Psoas muscle (tissue), 8 donors: ENCODE measurements around the gene GGA3. TPM values are rescaled to one million over a fixed set of nuclear protein-coding genes. Genes with fewer than 3 reads are reported as not detected.
A peak's percentile ranks its signal among the peaks of the same experiment; 100 is the strongest.

Experiments used
- ATAC-seq, 4 donors: fragments of 200-7000 bp; cut with Tn5 transposase; one replicate each; pipeline ENCODE4 v1.9.1; 2020; ENCODE audit warnings: moderate library complexity in 3 of 4, mild to moderate bottlenecking in 2 of 4
- DNase-seq, 2 donors: peaks; one replicate each; pipeline ENCODE4 v3.0.0-alpha.2; 2020
- H3K27ac ChIP-seq: fragments of 200-600 bp; one replicate; pipeline ENCODE4 v1.8.0; 2022
- H3K27me3 ChIP-seq, 3 donors: fragments of 200-600 bp in 1 of 3; one replicate each; pipeline versions ENCODE4 v1.6.1 to v1.8.0; 2013 to 2022; ENCODE audit warnings: low read length in 2 of 3, mild to moderate bottlenecking in 2 of 3, moderate library complexity in 1 of 3; ENCODE audit not compliant: insufficient read depth in 3 of 3
- H3K36me3 ChIP-seq, 2 donors: fragments of 200-600 bp in 1 of 2; one replicate each; pipeline versions ENCODE4 v1.6.1 to v1.8.0; 2013 to 2022; ENCODE audit warnings: low read depth in 1 of 2, mild to moderate bottlenecking in 1 of 2, moderate library complexity in 1 of 2; ENCODE audit not compliant: insufficient read depth in 1 of 2
- H3K4me1 ChIP-seq: fragments of 200-600 bp; one replicate; pipeline ENCODE4 v1.8.0; 2022
- H3K4me3 ChIP-seq: fragments of 200-600 bp; one replicate; pipeline ENCODE4 v1.8.0; 2022; ENCODE audit warnings: mild to moderate bottlenecking
- H3K9me3 ChIP-seq: fragments of 200-600 bp; one replicate; pipeline ENCODE4 v1.8.0; 2022
- WGBS, 3 donors: extraction: QIAGEN DNeasy Blood & Tissue Kit; methylation state at CpG; one replicate each; pipeline versions ENCODE4 v1.1.6 to v1.1.7; 2013; 5-methylcytosine and 5-hydroxymethylcytosine counted together
- intact Hi-C, 2 donors: fragments of 100-400 bp; cut with DNase I; formaldehyde crosslinking; loops; one replicate each; pipeline versions ENCODE4 v1.11.0 to v1.14.2; 2022
- polyA plus RNA-seq, 3 donors: library from polyadenylated mRNA; stranded (reverse); fragments of 200-250 nt; gene quantifications; one replicate each; pipeline ENCODE4 v1.2.3, GENCODE V29; 2013
- total RNA-seq, 4 donors: library from RNA; stranded (reverse); fragmentation: NEBNext Ultra II Directional in 2 of 4; extraction: Animal tissue kit (Norgen Biotek cat#: 25700) in 2 of 4; gene quantifications; one replicate each; pipeline versions ENCODE4 v1.2.1 to v1.2.4, GENCODE V29; 2021 to 2023
- TF ChIP-seq, protein P1 (sequence below): fragments of 200-600 bp; IDR thresholded peaks from one replicate; pipeline ENCODE4 v1.8.0; 2022; ENCODE audit warnings: antibody characterized with exemption
- donor health status: healthy with polysubstance abuse.
- donor health status: DM: no; HTN: no; CAD: no; lungs with moderate emphysema.
- donor health status: Bipolar disorder and iron deficiency.
- donor health status: healthy.
- donor health status: DM: yes; HTN: yes; CAD: no.
- donor health status: DM: no; HTN: no; CAD: no.
- donor health status: DM: no; HTN: no; CAD: no.
- donor health status: DM: yes; HTN: yes; CAD: no.

GGA3 gene
- total and polyA plus RNA-seq, 7 donors, result 13.8 to 40.6 (median 29.8) TPM

DNA sequence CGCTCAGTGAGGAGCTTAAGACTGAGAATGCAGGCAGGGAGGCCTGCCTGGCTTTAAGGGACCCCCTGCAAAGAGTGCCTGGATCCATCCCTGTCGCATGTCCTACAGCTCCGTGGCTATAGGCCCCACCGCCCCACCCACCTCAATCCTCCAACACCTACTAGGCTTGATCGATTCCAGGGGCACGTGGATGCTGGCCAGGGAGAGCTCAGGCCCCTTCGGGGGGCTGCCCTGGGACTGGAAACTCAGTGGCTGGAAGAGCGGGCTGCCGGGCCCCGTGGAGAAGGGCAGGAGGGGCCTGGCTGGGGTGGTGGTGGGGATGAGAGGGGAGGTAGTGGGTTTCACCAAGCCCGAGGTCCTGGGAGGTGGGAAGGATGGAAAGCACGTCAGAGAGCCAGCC, 22.2 kb downstream of the GGA3 start:
- intact Hi-C loops, result no loop called here
- TF ChIP-seq, protein P1, sequence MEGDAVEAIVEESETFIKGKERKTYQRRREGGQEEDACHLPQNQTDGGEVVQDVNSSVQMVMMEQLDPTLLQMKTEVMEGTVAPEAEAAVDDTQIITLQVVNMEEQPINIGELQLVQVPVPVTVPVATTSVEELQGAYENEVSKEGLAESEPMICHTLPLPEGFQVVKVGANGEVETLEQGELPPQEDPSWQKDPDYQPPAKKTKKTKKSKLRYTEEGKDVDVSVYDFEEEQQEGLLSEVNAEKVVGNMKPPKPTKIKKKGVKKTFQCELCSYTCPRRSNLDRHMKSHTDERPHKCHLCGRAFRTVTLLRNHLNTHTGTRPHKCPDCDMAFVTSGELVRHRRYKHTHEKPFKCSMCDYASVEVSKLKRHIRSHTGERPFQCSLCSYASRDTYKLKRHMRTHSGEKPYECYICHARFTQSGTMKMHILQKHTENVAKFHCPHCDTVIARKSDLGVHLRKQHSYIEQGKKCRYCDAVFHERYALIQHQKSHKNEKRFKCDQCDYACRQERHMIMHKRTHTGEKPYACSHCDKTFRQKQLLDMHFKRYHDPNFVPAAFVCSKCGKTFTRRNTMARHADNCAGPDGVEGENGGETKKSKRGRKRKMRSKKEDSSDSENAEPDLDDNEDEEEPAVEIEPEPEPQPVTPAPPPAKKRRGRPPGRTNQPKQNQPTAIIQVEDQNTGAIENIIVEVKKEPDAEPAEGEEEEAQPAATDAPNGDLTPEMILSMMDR, result no peak
- Histone ChIP-seq H3K36me3 (peaks cover 6 to 100% of the 10 kb centered on the region in 2 donors), H3K27me3 (no peaks in the 10 kb centered on the region), H3K4me3 (no peak overlapping the region), H3K4me1 (peaks cover 8% of the 10 kb centered on the region), H3K9me3 (no peaks in the 10 kb centered on the region), H3K27ac (no peak overlapping the region)
- DNase-seq (no peak), ATAC-seq (no peak)
- 79 to 85% (median 80%) methylated on average over 10 to 12 of the region's 12 CpGs for WGBS, 3 donors

DNA sequence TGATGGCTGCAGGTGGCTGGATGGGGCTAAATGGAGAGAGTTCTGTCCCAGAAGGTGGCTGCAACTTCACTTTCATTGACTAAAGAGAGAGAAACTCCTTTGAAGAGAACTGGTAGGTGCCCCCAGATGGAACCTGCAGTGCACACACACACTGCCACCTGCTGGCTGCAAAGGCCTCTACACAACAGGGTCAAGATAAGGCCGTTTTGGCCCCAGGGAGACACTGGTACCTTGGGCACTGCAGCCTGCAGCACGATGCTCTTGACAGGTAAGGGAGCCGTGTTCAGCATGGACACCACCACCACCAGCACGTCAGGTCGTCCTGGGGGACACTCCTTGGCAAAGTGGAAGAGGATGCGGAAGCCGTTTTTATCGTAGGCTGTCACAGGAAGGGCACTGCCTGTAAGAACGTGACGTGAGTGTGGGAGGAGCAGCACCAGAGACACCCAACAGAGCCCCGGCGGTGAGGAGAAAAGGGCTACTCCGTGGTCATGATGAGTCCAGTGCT, 22.7 kb downstream of the GGA3 start:
- H3K9me3 ChIP-seq, result no peaks in the 10 kb centered on the region
- TF ChIP-seq, protein P1, result peak; percentile 72
- peak; percentile 35 to 51 (median 40) for ATAC-seq
- peaks cover 8% of the 10 kb centered on the region for H3K4me1 ChIP-seq
- H3K27ac ChIP-seq, result no peak overlapping the region
- WGBS, 3 donors, result 47 to 54% (median 49%) methylated on average over 13 of the region's 13 CpGs
- intact Hi-C loops, result no loop called here
- peak; percentile 54 to 81 for DNase-seq
- H3K27me3 ChIP-seq, result no peaks in the 10 kb centered on the region
- H3K36me3 ChIP-seq, result peaks cover 6 to 100% of the 10 kb centered on the region in 2 donors
- no peak overlapping the region for H3K4me3 ChIP-seq

- DNase-seq (no peak), ATAC-seq (no peak)
- intact Hi-C loops, result no loop called here
- Histone ChIP-seq H3K4me1 (peaks cover 8% of the 10 kb centered on the region), H3K4me3 (no peak overlapping the region), H3K27ac (no peak overlapping the region), H3K9me3 (no peaks in the 10 kb centered on the region), H3K36me3 (peaks cover 6 to 99% of the 10 kb centered on the region in 2 donors), H3K27me3 (no peaks in the 10 kb centered on the region)
- TF ChIP-seq, protein P1, result no peak
- WGBS, 3 donors, result 78 to 86% (median 78%) methylated on average over 11 of the region's 11 CpGs
These were observed 23.3 kb downstream of the GGA3 start for GRCh38 chr17:75238020-75238580.

- DNase-seq (peak; percentile 61 to 74), ATAC-seq (peak in 3 of 4 donors; percentile 69 to 72 (median 72))
- WGBS, 3 donors, result 52 to 67% (median 55%) methylated on average over 12 of the region's 12 CpGs
- Histone ChIP-seq H3K36me3 (peaks cover 6 to 99% of the 10 kb centered on the region in 2 donors), H3K27me3 (no peaks in the 10 kb centered on the region), H3K27ac (no peak overlapping the region), H3K9me3 (no peaks in the 10 kb centered on the region), H3K4me1 (peaks cover 7% of the 10 kb centered on the region), H3K4me3 (no peak overlapping the region)
- intact Hi-C loops, result no loop called here
- TF ChIP-seq, protein P1, result no peak
These were observed 24.0 kb downstream of the GGA3 start for GRCh38 chr17:75237100-75238014.
